ENCODE measurements around the gene PATJ.

PATJ gene

DNA sequence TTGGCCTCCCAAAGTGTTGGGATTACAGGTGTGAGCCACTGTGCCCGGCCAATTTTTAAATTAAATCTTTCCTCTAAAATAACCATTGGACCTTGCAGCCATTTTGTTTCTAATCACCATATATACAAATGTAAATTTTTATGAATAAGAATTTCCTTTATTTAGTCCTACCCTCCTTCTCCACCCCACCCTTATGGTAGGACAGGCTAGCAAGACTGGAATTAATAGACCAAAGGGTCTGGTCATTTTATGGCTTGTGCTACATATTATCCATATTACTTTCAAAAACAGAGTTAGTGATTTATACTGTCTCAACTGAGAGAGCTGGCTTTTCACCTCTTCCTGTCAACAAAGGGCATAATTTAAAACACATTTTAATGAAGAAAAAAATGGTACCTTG is 478.9 kb downstream of the PATJ start:
- no peak for DNase-seq

DNA sequence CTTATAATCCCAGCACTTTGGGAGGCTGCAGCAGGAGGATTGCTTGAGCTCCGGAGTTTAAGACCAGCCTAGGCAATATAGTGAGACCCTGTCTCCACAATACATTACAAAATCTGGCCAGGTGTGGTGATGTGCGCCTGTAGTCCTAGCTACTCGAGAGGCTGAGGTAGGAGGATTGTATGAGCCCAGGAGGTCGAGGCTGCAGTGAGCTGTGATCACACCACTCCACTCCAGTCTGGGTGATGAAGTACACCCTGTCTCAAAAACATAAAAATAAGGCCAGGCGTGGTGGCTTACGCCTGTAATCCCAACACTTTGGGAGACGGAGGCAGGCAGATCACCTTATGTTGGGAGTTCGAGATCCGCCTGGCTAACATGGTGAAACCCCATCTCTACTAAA is 480.0 kb downstream of the PATJ start:
- DNase-seq, result no peak

GRCh38 chr1:62224182-62224581 is 481.9 kb downstream of the PATJ start:
- DNase-seq, result no peak

GRCh38 chr1:62227496-62227895 is 485.2 kb downstream of the PATJ start:
- no peak for DNase-seq

Measured in SHP77 treated with DMSO at 0.1 percent for 48 hours (cell line).